H1 (cell line): ENCODE measurements around the gene NTMT1. TPM values are rescaled to one million over a fixed set of nuclear protein-coding genes. Genes with fewer than 3 reads are reported as not detected.

Experiments
- CHD7 ChIP-seq: fragments of 300-600 bp; sonication (generic); IDR thresholded peaks from 2 replicates; pipeline ENCODE4 v1.7.1; 2012; ENCODE audit warnings: low read length, moderate library complexity, mild to moderate bottlenecking, inconsistent platforms; ENCODE audit not compliant: insufficient replicate concordance
- polyA plus RNA-seq, 7 experiments: library from polyadenylated mRNA; depleted of rRNA in 3 of 7; stranded (reverse) in 5 of 7; unstranded in 2 of 7; fragments of >200 nt in 5 of 7; fragments of 200-250 nt in 2 of 7; gene quantifications; 1 replicate in 5 of 7; 2 replicates in 1 of 7; 4 replicates in 1 of 7; pipeline versions ENCODE4 v1.2.1 to v1.2.3, GENCODE V29; 2011 to 2013; ENCODE audit warnings: missing spikeins in 2 of 7, mixed read lengths in 2 of 7
- total RNA-seq: library from RNA; stranded (reverse); fragmentation: NEBNext Ultra II Directional; extraction: Animal tissue kit (Norgen Biotek cat#: 25700); gene quantifications from 2 replicates; pipeline ENCODE4 v1.2.1, GENCODE V29; 2021

NTMT1 gene
- total and polyA plus RNA-seq, 2 of the 8 experiments (the other 6 are each of a cell fraction or from before 2014, with no cell fraction given), result 66.8 to 70.2 TPM

GRCh38 chr9:129655696-129656095, 29.7 kb downstream of the NTMT1 start (continued):
- no peak for TF ChIP-seq CHD7
- TF ChIP-seq, all 59 proteins: peak for 0
